ENCODE results near the gene NELL1.

The NELL1 gene

DNA sequence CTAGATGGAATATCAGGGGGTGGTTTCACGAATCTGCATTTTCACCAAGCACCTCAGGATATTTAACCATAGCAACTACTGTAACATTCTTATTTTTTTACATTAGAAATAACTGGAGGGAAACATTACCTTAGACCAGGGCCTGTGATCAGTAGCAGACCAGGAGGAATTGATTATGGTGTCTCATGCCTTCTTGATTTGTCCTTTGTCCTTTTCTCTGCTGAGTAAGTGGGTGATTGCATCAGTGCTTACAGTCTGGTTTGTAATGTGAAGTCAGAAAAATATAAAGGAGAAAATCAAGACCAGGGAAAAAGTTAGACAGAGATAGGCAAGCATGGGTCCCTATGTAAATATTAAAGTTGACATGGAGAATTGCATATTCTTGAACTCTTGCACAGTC lies 703.3 kb downstream of the NELL1 start:
- DNase-seq: no peak

DNA sequence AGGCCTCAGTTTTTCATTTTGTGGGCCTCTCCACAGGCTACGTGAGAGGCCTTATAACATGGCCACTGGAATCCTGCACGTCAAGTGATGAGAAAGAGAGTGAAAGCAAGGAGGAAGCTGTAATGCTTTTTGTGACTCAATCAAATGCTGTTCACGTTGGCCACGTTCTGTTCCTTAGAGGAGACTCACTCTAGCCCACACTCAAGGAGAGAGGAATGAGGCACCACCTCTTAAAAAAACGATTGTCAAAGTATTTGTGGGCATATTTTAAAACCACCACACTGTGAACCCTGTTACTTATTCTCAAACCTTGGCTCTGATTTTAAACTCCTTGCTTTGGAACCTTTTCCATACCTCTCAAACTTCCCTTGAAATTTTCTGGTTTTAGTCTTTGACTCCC lies 705.0 kb downstream of the NELL1 start:
- no peak for DNase-seq

DNA sequence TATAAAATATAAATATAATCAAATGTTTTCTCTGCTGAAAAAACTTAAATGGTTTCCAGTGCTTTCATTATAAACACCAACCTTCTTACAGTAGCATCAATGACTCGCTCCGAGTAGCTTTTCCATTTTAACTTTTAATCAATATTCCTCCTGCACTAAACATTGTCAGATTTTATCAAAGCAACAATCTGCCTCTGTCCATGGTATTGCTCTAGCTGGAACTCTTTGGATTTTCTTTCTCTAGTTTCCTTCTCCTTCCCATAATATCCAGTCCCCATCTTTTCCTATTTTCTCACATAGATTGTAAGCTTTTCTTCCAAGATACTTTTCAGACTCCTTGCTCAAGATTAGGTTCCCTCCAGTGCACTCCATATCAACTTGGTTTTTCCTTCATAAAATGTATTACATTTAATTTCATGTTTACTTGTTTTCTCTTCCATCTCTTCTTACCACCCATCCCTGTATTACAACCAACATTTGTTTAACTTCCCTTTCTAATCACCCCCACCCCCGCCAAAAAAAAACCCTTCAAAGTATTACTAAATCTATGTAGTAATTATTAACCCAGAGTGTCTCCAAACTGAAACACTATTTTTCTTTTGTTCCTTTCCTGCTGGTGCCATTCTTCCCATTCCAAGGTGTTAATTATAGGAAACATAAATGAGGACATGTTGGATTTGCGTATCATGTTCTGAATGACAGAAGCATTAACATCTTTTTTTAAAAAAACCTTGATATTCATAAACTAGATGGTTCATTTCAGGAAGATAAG lies 716.5 kb downstream of the NELL1 start:
- no peak for DNase-seq

DNA sequence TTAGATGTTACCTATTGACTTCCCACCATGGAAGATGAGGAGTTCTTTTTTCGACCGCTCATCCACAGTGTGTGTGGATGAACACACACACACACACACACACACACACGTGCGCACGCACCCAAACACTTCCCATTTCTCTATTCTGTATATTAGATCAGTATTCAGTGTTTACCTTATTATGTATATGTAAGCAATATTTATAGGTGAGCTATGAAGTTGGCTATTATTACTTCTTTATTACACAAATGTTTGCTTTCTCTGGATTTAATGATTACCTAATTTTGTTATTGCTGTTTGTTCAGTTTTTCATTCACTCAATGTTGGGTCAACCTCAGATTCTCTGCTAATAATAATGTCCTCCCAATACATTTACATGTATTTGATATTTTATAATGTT lies 721.0 kb downstream of the NELL1 start:
- DNase-seq: no peak

DNA sequence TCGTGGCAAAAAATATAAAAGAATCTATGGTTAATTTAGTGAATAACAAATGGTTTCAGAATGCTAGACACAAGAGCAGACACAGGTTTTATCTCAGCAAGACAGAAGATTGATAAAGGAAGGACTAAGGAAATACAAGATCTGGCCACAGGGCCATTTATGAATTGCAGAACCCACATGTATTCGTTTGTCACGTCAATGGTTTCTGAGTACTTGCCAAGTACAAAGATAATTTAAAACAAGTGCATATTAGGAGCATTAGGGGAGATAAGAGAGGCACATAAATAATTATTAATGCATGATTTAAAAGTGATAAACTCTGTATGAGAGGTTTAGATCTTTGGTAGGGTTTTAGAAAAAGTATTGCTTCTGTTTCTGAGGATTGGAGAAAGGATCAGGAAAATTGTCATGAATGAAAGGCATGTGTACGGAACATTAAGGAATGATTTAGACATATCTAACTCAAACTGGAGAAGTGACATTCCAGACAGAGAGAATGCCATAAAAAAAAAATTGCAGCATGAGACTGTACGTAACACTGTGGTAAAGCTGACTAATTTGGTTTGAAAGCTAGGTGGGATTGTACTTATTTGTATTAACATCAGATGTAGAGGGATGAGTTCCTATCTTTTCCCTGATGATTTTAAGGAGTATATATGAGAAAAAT lies 727.1 kb downstream of the NELL1 start:
- no peak for DNase-seq

DNA sequence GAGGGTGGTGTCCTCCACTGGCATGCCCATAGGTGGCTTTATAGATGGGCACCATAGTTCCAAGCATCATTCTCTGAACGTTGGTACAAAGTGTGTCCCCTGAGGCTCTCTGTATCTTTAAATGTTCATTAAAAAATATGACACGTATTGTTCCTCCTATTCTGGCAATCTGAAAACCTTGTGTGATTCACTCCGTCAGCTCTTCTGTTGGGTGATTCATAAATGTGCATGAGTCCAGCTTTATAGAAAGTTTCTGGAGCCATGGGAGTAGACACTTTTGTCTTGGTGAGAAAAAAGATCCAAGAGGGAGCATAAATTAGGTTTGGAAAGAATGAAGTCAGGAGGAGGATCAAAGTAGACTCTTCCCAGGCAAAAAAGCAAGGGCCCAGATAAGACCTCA lies 728.8 kb downstream of the NELL1 start:
- DNase-seq: no peak

DNA sequence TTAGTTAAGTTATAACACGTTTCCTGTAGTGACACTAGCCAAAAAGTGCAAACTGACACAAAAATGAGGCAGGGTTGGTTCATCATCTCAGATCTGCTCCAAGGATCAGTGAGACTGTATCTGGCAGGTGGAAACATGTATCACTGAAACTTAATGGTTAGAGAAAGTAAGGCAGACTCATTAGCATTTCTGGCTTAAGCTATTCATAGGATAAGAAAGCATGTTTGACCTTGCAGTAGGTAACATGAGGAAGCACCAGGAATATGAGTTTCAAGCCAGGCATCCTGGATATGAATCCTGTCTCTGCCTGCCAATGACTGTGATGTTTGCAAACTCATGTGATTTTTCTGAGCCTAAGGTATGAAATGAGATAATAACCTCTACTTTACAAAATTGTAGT lies 732.1 kb downstream of the NELL1 start:
- DNase-seq: no peak

DNA sequence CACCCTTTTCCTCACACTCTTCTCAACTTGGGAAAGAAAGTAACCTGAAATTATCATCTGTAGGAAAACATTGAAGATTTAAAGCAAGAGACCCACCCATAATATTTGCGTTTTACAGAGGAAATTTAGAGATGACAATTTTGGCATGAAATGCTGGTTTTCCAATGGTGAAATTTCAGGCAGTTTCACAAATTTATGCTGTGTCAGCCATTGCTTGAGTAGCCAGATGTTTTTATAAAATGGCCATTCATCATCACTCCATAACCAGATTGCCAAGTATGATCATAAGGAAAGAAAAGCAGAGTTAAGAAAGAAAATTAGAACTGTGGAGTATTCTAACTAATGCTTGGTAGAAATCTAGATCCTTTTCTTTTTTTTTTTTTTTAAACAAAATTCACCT lies 732.9 kb downstream of the NELL1 start:
- no peak for DNase-seq

DNA sequence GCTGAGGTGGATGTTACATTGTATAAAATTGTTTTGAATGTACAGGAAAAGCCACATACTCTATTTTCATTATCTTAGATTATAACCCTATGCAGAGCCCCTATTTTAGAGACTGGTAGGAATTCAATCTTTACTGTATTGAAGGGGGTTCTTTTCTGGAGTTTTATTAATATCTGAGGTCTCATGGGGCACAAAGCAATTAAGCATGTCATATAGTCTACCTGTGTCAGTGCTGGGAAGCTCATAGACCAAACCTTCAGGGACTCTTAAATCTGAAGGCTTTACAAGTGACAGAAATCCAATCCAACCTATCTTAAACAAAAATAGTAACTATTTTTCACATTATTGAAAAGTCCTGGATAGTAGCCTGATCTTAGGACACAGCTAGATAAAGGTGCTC lies 733.7 kb downstream of the NELL1 start:
- no peak for DNase-seq

DNA sequence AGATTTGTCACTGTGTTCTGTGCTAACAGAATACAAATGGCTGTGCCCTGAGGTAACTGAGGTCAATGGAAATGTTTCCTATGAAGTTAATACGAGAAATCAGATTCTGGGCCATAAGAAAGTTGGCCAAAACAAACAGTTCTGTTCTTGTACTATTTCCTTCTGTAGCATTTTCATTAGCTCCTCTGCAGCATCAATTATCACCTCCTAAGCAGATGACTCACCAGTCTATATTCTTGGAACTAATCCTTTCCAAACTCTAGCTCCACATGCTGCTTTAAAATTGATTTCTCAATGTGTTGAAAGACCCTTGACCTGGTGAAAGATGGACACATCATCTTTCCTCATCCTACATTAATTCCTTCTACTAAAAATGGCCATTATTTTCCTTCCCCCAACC lies 736.0 kb downstream of the NELL1 start:
- no peak for DNase-seq

DNA sequence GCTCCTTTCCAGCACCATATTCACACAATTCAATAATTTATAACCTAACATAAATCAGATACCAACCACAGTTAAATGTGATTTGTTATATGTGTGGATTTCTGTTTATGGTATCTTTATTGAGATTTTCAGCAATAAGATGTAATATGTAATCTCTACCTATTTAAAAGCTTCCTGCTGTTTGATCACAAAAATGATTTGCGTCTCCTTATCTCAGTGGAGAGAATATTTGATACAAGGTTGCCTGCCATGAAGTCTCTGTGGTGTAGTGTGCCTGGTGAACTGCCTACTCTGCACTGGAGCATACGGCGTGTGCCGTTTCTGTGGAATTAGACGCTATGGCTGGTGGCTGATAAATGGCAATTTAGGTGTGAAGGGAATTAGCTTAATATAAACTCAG lies 741.1 kb downstream of the NELL1 start:
- no peak for DNase-seq

DNA sequence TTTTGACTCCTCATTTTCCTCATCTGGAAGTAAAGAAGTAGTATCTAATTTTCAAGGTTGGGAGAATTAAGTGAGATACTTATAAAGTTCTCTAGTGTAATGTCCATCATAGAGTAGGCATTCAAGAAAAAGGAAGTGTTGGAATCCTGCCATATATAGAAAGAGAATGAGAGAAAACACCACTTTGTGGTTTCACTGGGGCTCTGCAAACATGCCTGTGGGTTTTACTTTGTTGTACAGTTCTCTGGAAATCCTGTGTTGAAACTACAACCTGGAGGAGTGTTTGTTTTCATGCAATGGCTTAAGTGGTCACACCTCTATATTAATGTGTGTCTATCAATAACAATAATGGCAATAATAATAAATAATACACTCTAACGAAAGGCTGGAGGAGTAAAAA lies 741.7 kb downstream of the NELL1 start:
- DNase-seq: no peak

DNA sequence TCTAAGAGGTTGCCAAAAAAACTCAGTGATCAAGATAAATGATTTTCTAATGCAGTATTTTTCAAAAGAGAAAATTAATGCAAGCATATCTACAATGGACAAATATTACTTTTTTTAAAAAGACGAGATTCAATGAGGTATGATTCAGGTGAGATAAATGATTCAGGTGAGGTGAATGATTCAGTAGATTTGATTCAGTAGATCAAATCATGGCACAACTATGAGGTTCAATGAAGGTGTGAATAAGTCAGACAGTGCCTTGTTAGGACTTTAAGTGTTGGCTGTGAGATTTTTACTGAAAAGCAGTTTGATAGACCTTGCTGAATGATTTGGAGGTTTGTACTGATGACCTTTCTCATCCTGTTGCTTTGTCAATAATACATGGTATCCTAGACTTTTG lies 742.2 kb downstream of the NELL1 start:
- no peak for DNase-seq

DNA sequence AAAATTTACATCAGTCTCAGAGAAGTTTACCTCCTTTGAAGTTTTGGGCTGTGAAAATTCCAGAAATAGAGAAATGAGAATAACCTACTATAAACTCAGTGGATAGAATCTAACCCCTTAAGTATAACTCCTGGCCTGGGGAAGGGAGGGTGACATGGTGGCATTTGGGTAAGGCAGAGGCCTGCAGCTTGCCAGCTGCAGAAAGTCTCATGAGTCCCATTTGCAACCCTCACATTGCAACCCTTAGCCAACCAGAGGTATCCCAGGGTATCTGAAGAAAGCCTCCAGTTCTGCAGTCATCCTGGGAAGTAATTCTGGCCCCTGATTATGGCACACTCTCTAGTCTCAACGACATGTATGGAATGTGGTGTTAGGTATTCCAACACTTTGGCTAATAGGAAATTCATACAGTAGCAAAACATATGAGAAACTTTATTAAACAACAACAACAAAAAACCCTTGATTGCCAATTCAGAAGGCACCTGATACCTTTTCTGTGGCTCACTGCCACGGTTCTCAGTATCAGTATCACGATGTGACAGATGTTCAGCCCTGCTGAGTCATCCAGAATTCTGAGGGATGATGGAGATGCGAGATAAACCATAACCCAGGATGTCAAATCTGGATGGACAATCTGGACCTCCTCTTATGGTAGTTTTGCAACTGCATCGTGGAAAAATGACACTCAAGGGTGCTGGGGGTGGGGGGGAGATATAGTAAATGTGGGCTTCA lies 743.4 kb downstream of the NELL1 start:
- DNase-seq: no peak

DNA sequence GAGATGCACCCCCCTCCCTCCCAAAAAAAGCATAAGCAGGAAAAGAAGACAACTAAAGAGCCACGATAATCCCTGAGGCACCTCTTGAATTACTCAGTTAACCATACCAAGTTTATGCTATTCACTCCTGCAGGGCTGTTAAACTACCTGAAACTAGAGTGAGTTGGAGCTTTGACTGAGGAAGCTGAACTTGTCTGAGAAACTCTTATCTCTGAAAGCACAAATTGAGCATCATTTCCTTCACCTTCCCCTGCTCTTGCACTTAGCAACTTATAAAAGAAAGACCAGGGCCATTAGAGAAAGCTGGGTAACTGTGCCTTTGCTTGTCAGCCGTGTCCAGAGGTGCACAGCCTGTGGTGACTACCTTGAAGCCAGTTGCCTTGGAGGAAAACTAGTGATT lies 745.6 kb downstream of the NELL1 start:
- no peak for DNase-seq

DNA sequence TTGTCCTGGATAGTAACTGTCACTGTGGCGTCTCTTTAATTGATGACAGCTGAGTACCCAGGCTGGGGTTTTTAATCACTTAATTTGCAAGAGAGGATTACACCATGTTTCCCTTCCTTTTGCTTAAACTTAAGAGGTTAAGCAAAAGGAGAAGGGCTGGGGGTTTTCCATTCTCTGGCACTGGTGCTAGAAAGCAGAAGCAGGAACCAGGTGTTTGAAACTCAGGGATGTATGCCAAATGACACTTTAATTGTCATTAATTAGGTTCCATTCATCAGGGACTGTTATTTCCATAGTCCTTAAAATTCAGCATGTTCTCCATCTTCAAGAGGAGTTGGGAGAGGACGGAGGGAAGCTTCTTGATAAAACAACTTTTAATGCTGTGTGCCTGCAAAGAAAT lies 746.2 kb downstream of the NELL1 start:
- no peak for DNase-seq

DNA sequence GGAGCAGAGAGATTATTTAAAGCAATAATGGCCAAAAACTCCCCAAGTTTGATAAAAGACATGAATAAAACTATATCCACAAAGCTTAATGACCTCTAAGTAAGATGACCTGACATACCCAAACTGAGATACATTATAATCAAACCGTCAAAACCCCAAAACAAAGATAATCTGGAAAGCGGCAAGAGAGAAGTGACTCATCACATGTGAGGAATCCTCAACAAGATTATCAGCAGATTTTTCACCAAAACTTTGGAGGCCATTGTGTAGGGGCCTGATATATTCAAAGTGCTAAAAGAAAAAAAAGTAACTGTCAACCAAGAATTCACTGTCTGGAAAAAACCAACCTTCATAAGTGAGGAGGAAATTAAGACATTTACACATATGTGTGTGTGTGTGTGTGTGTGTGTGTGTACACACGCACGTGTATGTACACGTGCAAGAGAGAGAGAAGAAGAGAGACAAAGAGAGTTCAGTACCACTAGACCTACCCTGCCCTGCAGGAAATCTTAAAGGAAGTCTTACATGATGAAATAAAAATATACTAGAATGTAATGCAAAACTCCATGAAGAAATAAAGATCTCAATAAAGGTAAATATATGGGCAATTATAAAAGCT lies 752.4 kb downstream of the NELL1 start:
- no peak for DNase-seq

DNA sequence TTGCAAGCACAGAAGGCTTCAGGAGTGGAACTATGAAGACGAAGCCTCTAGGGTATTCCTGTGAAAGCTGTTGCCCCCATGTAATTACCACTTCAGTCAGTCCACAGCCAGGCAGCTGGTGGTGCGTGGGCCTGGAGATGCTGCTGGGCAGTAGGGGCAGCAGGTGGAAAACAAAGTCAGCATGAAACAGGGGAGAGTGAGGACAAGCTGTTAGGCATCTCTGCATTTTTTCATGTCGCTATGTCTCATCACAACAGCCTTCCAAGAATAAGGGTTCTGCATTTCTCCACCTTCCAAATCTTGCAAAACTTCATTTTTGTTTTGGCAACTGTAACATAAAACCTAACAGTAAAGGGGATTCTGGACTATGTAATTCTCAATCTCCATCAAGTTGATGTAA lies 757.5 kb downstream of the NELL1 start:
- DNase-seq: no peak

DNA sequence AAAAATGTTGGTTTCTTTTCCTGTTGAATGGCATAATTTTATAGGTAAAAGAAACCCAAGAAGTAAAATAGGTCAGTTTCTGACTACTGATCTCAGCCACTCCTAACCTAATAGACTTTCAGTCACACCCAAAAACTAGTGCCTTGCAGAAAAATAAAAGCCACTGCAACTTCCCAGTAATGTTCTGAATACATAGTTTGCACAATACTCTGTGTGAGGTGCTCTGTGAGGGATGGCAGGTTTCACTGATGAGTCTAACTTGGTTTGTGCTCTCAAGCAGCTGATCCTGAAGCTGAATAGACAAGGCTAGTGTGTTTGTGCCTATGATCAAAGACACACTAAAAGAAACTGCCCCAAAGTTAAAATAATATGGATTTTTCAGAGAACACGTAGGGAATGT lies 758.3 kb downstream of the NELL1 start:
- DNase-seq: no peak

DNA sequence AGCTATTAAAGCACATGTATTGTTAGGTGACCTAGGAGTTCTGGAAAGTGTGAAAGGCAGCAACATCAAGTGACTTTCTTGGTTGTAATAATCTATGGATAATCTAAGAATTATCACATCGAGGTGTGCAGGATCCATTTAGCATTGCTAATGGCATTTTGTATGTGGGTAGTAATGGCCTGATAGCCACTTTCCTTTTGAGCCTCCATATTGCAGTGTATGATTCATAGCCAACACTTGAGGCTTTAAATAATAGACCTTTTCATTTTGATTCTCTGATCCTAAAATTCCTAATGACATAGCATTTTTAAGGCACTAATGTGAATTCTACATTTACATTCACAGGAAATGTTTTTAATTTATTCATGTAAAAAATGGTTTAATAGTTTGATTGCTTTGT lies 759.4 kb downstream of the NELL1 start:
- DNase-seq: no peak

DNA sequence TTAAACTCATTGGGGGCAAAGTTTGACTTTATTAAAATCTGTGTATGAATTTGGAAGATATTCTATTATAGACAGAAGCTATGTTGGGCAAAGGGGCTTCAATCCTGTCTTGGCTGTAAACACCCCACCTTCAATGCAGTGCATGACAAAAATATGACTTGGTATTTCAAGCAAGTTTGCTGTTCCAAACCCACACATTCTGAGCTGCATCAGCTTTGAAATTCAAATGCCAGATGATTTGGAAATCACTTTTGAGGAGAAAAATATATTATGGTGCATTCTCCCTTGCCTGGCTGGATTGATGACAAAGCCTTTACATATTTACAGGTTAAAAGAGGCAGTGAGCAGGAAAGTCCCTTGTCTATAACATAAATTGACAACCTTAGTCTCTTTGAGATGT lies 760.0 kb downstream of the NELL1 start:
- no peak for DNase-seq

DNA sequence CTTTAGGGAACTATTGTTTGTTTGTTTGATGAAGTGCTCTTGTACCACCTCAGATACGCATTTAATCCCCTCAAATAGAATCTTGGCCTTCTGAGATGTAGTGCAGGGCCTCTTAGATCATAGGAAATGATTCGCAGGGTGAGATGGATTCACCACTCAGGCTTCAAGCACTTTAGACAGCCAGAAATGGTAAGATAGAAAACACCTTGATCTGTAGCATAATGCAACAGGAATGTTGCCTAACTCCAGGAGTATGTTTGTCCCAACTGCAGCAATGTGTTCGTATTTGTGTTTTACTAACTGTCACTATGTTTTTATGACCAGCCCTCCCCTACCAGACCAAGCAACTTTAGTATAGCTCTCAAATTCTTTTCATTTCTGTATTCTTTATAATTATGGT lies 761.2 kb downstream of the NELL1 start:
- DNase-seq: no peak

DNA sequence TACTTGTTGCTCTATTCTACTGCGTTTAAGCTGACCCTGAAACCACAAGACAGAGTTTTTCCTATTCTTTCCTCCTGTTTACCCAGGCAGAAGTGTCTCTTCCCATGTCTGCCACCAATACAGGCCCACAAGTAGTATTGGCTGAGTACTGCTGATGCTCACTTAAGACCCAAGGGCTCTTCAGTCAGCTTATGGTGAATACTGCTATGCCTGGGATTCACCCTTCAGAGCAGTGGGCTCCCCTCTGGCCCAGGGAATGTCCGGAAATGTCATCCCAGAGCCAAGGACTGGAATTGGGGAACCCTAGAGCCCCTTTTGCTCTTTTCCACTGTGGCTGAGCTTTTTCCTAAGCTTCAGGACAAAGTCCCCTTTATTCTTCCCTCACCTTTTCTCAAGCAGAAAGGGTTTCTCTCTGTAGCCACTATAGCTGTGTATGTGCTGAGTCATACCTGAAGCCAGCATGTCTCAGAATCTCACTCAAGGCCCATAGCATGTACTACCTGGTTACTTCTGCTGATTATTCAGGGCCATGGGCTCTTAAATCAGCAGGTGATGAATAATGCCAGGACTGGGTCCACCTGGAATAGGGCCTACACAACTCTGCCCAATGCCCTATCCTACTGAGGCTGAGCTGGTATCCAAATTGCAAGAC lies 777.7 kb downstream of the NELL1 start:
- no peak for DNase-seq
